HG02623 (cell line): ENCODE results near the gene SRBD1.

Experiments used
- ATAC-seq: cut with Tn5 transposase; IDR thresholded peaks from one replicate; pipeline ENCODE4 v1.9.1; 2021; ENCODE audit warnings: moderate library complexity; ENCODE audit not compliant: unreplicated experiment

SRBD1 gene

GRCh38 chr2:45382744-45383143 lies 228.3 kb downstream of the SRBD1 start:
- ATAC-seq = no peak

- ATAC-seq = no peak
Measured at GRCh38 chr2:45380131-45380836, 230.8 kb downstream of the SRBD1 start.

- ATAC-seq = no peak
Measured at GRCh38 chr2:45379399-45380087, 231.5 kb downstream of the SRBD1 start.

GRCh38 chr2:45373534-45373933 lies 237.5 kb downstream of the SRBD1 start:
- no peak for ATAC-seq

GRCh38 chr2:45370369-45370768 lies 240.7 kb downstream of the SRBD1 start:
- ATAC-seq = no peak

GRCh38 chr2:45368792-45369191 lies 242.3 kb downstream of the SRBD1 start:
- no peak for ATAC-seq

- no peak for ATAC-seq
Measured at GRCh38 chr2:45361666-45362065, 249.4 kb downstream of the SRBD1 start.

GRCh38 chr2:45354776-45355175 lies 256.3 kb downstream of the SRBD1 start:
- no peak for ATAC-seq

GRCh38 chr2:45353879-45354278 lies 257.2 kb downstream of the SRBD1 start:
- ATAC-seq = no peak

- ATAC-seq = no peak
Measured at GRCh38 chr2:45352506-45352905, 258.6 kb downstream of the SRBD1 start.

- ATAC-seq = no peak
Measured at GRCh38 chr2:45345331-45346234, 265.5 kb downstream of the SRBD1 start.

GRCh38 chr2:45344502-45344901 lies 266.6 kb downstream of the SRBD1 start:
- ATAC-seq = no peak

GRCh38 chr2:45344071-45344470 lies 267.0 kb downstream of the SRBD1 start:
- no peak for ATAC-seq

GRCh38 chr2:45343251-45344017 lies 267.6 kb downstream of the SRBD1 start:
- no peak for ATAC-seq

GRCh38 chr2:45340318-45340717 lies 270.7 kb downstream of the SRBD1 start:
- ATAC-seq = no peak

- no peak for ATAC-seq
Measured at GRCh38 chr2:45339253-45339652, 271.8 kb downstream of the SRBD1 start.
